IMR-90 (cell line): ENCODE results near the gene PISD. TPM values are rescaled to one million over a fixed set of nuclear protein-coding genes. Genes with fewer than 3 reads are reported as not detected.

Experiments used
- ATAC-seq: fragments of 200-7000 bp; cut with Tn5 transposase; 2 replicates; pipeline ENCODE4 v1.9.1; 2020; ENCODE audit warnings: low read depth, mild to moderate bottlenecking, moderate library complexity
- BruUV-seq: library from RNA; stranded (reverse); fragments of 400-500 nt; replicated peaks from 2 replicates; lab custom pipeline; 2021; lab: Mats Ljungman, UMichigan
- CTCF ChIA-PET: fragments of 300-600 bp; formaldehyde crosslinking; extraction: SDS; loops from one replicate; lab custom pipeline; 2021; ENCODE audit warnings: antibody characterized with exemption; lab: Yijun Ruan, JAX
- POLR2A ChIA-PET: fragments of 300-600 bp; sonication (Branson Sonifier 250); formaldehyde crosslinking; loops from one replicate; lab custom pipeline; 2022; ENCODE audit warnings: antibody characterized with exemption; ENCODE audit not compliant: unreplicated experiment; lab: Charles Lee
- DNase-seq: peaks from one replicate; pipeline ENCODE4 v3.0.0; 2013
- H2AFZ ChIP-seq: replicated peaks from 2 replicates; pipeline ENCODE3; 2013; ENCODE audit warnings: low read length, mild to moderate bottlenecking; ENCODE audit not compliant: poor library complexity
- H2AK5ac ChIP-seq: 2 replicates; pipeline ENCODE4 v1.6.1; 2013; ENCODE audit warnings: low read depth, low read length, inconsistent platforms
- H2AK9ac ChIP-seq: replicated peaks from 2 replicates; pipeline ENCODE3; 2013; ENCODE audit warnings: mild to moderate bottlenecking, low read depth, low read length, moderate library complexity; ENCODE audit not compliant: poor library complexity
- H2BK120ac ChIP-seq: 2 replicates; pipeline ENCODE4 v1.6.1; 2013; ENCODE audit warnings: low read depth, low read length, inconsistent platforms
- H2BK15ac ChIP-seq: 3 replicates; pipeline ENCODE4 v1.6.1; 2013; ENCODE audit warnings: low read depth, low read length, inconsistent platforms
- H2BK20ac ChIP-seq: 2 replicates; pipeline ENCODE4 v1.6.1; 2013; ENCODE audit warnings: low read depth, mild to moderate bottlenecking, inconsistent platforms, low read length, moderate library complexity
- H2BK5ac ChIP-seq: 2 replicates; pipeline ENCODE4 v1.6.1; 2013; ENCODE audit warnings: mild to moderate bottlenecking, low read depth, low read length, inconsistent platforms; ENCODE audit not compliant: poor library complexity, severe bottlenecking
- H3K14ac ChIP-seq: replicated peaks from 2 replicates; pipeline ENCODE4 v1.6.1; 2013; ENCODE audit warnings: low read depth, low read length, inconsistent platforms
- H3K18ac ChIP-seq: 2 replicates; pipeline ENCODE4 v1.6.1; 2013; ENCODE audit warnings: low read depth, low read length, control low read depth
- H3K23ac ChIP-seq: 2 replicates; pipeline ENCODE4 v1.6.1; 2013; ENCODE audit warnings: low read depth, low read length, inconsistent platforms
- H3K27ac ChIP-seq: 2 replicates; pipeline ENCODE4 v1.5.1; 2013; ENCODE audit warnings: mild to moderate bottlenecking, control low read depth, low read length; ENCODE audit not compliant: insufficient read depth
- H3K27me3 ChIP-seq: 2 replicates; pipeline ENCODE4 v1.6.1; 2013; ENCODE audit warnings: low read length; ENCODE audit not compliant: control insufficient read depth, insufficient read depth
- H3K36me3 ChIP-seq: 2 replicates; pipeline ENCODE4 v1.6.1; 2013; ENCODE audit warnings: low read length, mixed read lengths; ENCODE audit not compliant: control insufficient read depth, insufficient read depth
- H3K4ac ChIP-seq: 2 replicates; pipeline ENCODE4 v1.6.1; 2013; ENCODE audit warnings: low read depth, low read length, inconsistent platforms
- H3K4me1 ChIP-seq: 2 replicates; pipeline ENCODE4 v1.6.1; 2013; ENCODE audit warnings: low read length, mixed read lengths; ENCODE audit not compliant: control insufficient read depth, insufficient read depth
- H3K4me2 ChIP-seq: 2 replicates; pipeline ENCODE4 v1.6.1; 2013; ENCODE audit warnings: low read depth, mild to moderate bottlenecking, control low read depth, low read length, moderate library complexity
- H3K4me3 ChIP-seq: 2 replicates; pipeline ENCODE4 v1.5.1; 2013; ENCODE audit warnings: low read depth, mild to moderate bottlenecking, control low read depth, low read length, moderate library complexity; ENCODE audit not compliant: insufficient read depth
- H3K56ac ChIP-seq: 2 replicates; pipeline ENCODE4 v1.6.1; 2013; ENCODE audit warnings: low read length, inconsistent platforms; ENCODE audit not compliant: insufficient read depth; ENCODE audit errors: extremely low read depth
- H3K79me1 ChIP-seq, 2 experiments: 2 replicates each; pipeline ENCODE4 v1.6.1; 2013; ENCODE audit warnings: low read length in 2 of 2, inconsistent platforms in 1 of 2, low read depth in 1 of 2
- H3K9ac ChIP-seq: 2 replicates; pipeline ENCODE4 v1.6.1; 2013; ENCODE audit warnings: low read depth, low read length, control low read depth
- H3K9me1 ChIP-seq: 2 replicates; pipeline ENCODE4 v1.6.1; 2013; ENCODE audit warnings: low read length, inconsistent platforms; ENCODE audit not compliant: insufficient read depth
- H3K9me3 ChIP-seq: 2 replicates; pipeline ENCODE4 v1.6.1; 2013; ENCODE audit warnings: low read length; ENCODE audit not compliant: control insufficient read depth, insufficient read depth
- H4K20me1 ChIP-seq: 2 replicates; pipeline ENCODE4 v1.6.1; 2013; ENCODE audit warnings: low read length, inconsistent platforms; ENCODE audit not compliant: insufficient read depth
- H4K5ac ChIP-seq: 2 replicates; pipeline ENCODE4 v1.6.1; 2013; ENCODE audit warnings: mild to moderate bottlenecking, low read depth, low read length, control low read depth
- H4K8ac ChIP-seq, 2 experiments: 2 replicates each; pipeline ENCODE4 v1.6.1; 2013; ENCODE audit warnings: low read depth in 2 of 2, low read length in 2 of 2, control low read depth in 1 of 2, inconsistent platforms in 1 of 2
- H4K91ac ChIP-seq: 2 replicates; pipeline ENCODE4 v1.6.1; 2013; ENCODE audit warnings: low read depth, low read length, inconsistent platforms; ENCODE audit not compliant: insufficient read depth
- CEBPB ChIP-seq: IDR thresholded peaks from 2 replicates; pipeline ENCODE4 v1.6.1; 2012; ENCODE audit warnings: low read depth, low read length, improper control_type of control experiment
- CHD1 ChIP-seq: IDR thresholded peaks from 2 replicates; pipeline ENCODE4 v1.6.1; 2012; ENCODE audit warnings: low read depth, low read length, improper control_type of control experiment
- FOS ChIP-seq: fragments of 150-350 bp; IDR thresholded peaks from 2 replicates; pipeline ENCODE4 v1.6.1; 2016; ENCODE audit warnings: low read depth, low read length
- MAFK ChIP-seq: IDR thresholded peaks from 2 replicates; pipeline ENCODE4 v1.6.1; 2012; ENCODE audit warnings: low read depth, low read length, improper control_type of control experiment
- MAZ ChIP-seq: IDR thresholded peaks from 2 replicates; pipeline ENCODE4 v1.6.1; 2012; ENCODE audit warnings: low read depth, mild to moderate bottlenecking, low read length, improper control_type of control experiment, moderate library complexity, borderline replicate concordance
- MXI1 ChIP-seq: IDR thresholded peaks from 2 replicates; pipeline ENCODE4 v1.6.1; 2012; ENCODE audit warnings: low read depth, mild to moderate bottlenecking, low read length, moderate library complexity, borderline replicate concordance
- NFE2L2 ChIP-seq: fragments of 150-350 bp; IDR thresholded peaks from 2 replicates; pipeline ENCODE4 v1.6.1; 2016; ENCODE audit warnings: low read depth, mild to moderate bottlenecking, low read length
- POLR2A ChIP-seq: IDR thresholded peaks from 2 replicates; pipeline ENCODE4 v1.6.1; 2012; ENCODE audit warnings: mild to moderate bottlenecking, low read depth, low read length
- RCOR1 ChIP-seq: IDR thresholded peaks from 2 replicates; pipeline ENCODE4 v1.6.1; 2012; ENCODE audit warnings: mild to moderate bottlenecking, low read length, improper control_type of control experiment; ENCODE audit not compliant: insufficient replicate concordance
- RFX5 ChIP-seq: IDR thresholded peaks from 2 replicates; pipeline ENCODE4 v1.8.0; 2012; ENCODE audit warnings: low read depth, mild to moderate bottlenecking, low read length, moderate library complexity
- SMC3 ChIP-seq: fragments of 150-350 bp; IDR thresholded peaks from 2 replicates; pipeline ENCODE4 v1.6.1; 2016; ENCODE audit warnings: low read depth, mild to moderate bottlenecking, antibody characterized with exemption, low read length, moderate library complexity
- WGBS, 2 experiments: methylation state at CpG; one replicate each; pipeline versions ENCODE4 v1.1.5 to v1.1.7; 2013; ENCODE audit warnings: missing lambda C conversion rate in 2 of 2; ENCODE audit not compliant: insufficient read length in 1 of 2; ENCODE audit errors: extremely low coverage in 2 of 2; 5-methylcytosine and 5-hydroxymethylcytosine counted together
- dilution Hi-C: fragments of 300-500 bp; cut with HindIII; formaldehyde crosslinking; loops from one replicate; pipeline ENCODE4 v1.14.3; 2018; ENCODE audit warnings: low sequenced_read_pairs; ENCODE audit not compliant: unreplicated experiment
- in situ Hi-C: fragments of 300-500 bp; cut with MboI; formaldehyde crosslinking; loops from 3 replicates; pipeline ENCODE4 v1.14.3; 2019; ENCODE audit warnings: low sequenced_read_pairs, inconsistent platforms, mixed read lengths
- intact Hi-C: fragments of 100-400 bp; cut with micrococcal nuclease; formaldehyde crosslinking; loops from 2 replicates; pipeline ENCODE4 v1.10.0; 2022
- polyA plus RNA-seq, 3 experiments: library from polyadenylated mRNA; depleted of rRNA; stranded (reverse); fragments of >200 nt; gene quantifications; 2 replicates each; pipeline ENCODE4 v1.2.3, GENCODE V29; 2012; ENCODE audit warnings: low replicate concordance in 1 of 3
- total RNA-seq: library from RNA; depleted of rRNA; stranded (reverse); fragments of >200 nt; gene quantifications from 2 replicates; pipeline ENCODE4 v1.2.3, GENCODE V29; 2012
- TF ChIP-seq, protein P1 (sequence below): conservative IDR thresholded peaks from 2 replicates; pipeline ENCODE4 v1.5.1; 2012; ENCODE audit warnings: mild to moderate bottlenecking, low read depth, low read length, improper control_type of control experiment
- TF ChIP-seq, protein P2 (sequence below): fragments of 150-350 bp; IDR thresholded peaks from 2 replicates; pipeline ENCODE4 v1.6.1; 2017; ENCODE audit warnings: mild to moderate bottlenecking, antibody characterized with exemption, low read length, low read depth
- TF ChIP-seq, protein P3 (sequence below): fragments of 150-350 bp; IDR thresholded peaks from 2 replicates; pipeline ENCODE4 v1.6.1; 2016; ENCODE audit warnings: low read depth, mild to moderate bottlenecking, low read length, moderate library complexity, borderline replicate concordance

Gene PISD
- total and polyA plus RNA-seq, 2 of the 4 experiments (the other 2 are of a cell fraction), result 34.1 to 48.8 TPM

DNA sequence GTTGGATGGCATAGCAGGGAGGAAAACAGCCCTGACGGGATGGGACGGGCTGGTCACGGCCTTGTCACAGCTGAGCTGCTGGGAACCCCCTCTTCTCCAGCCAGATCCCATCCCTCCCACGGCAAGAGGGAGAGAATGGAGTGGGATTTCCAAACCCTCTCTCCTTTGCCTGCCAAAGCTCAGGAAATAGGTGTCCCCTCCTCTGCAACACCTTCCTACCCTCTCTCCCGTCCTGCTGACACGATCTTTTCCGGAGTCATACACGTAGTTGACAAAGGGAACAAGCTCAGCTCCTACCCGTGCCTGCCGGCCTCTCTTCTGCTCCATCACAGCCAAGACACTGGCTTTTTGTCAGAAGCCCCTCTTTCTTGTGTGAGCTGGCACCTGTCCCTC lies 48.1 kb downstream of the PISD start:
- Histone ChIP-seq H2BK120ac (no peak overlapping the region), H2AFZ (no peak overlapping the region), H3K36me3 (peaks cover 16% of the 10 kb centered on the region), H3K4me1 (peaks cover 10% of the 10 kb centered on the region), H3K9ac (no peak overlapping the region), H4K8ac (no peak overlapping the region), H2AK5ac (no peak overlapping the region), H3K14ac (no peak overlapping the region), H3K4me2 (no peak overlapping the region), H3K9me1 (peaks cover 3% of the 10 kb centered on the region; the same call in 1 of the 2 replicates), H3K4me3 (no peak overlapping the region), H3K27ac (no peak overlapping the region), H2BK15ac (no peak overlapping the region), H3K79me1 (no peaks in the 10 kb centered on the region), H3K23ac (no peak overlapping the region), H3K4ac (no peak overlapping the region), H2AK9ac (no peak overlapping the region), H2BK5ac (no peak overlapping the region), H2BK20ac (no peak overlapping the region), H3K56ac (no peak overlapping the region), H3K18ac (no peak overlapping the region), H4K91ac (no peak overlapping the region), H4K20me1 (peaks cover 6% of the 10 kb centered on the region; the same call in 1 of the 2 replicates), H3K9me3 (no peaks in the 10 kb centered on the region), H3K27me3 (no peaks in the 10 kb centered on the region), H4K5ac (no peak overlapping the region)
- ChIA-PET CTCF (interaction anchor here (0.6 kb wide), 1 partner anchor 67 kb away, joined by 4 read pairs; no protein-coding TSS in a partner anchor), POLR2A (no interaction called here)
- dilution Hi-C loops, result no loop called here
- DNase-seq (no peak), ATAC-seq (no peak)
- no TSS peak for BruUV-seq
- intact Hi-C loops, result no loop called here
- WGBS, 2 experiments, result 72% methylated on average over 2 of the region's 10 CpGs; no CpG with 5 or more reads in 1 of the 2 experiments
- TF ChIP-seq MAZ, result no peak
- TF ChIP-seq NFE2L2, result no peak
- TF ChIP-seq FOS, result no peak
- no peak for TF ChIP-seq MAFK
- no peak for TF ChIP-seq SMC3
- TF ChIP-seq, protein P1, sequence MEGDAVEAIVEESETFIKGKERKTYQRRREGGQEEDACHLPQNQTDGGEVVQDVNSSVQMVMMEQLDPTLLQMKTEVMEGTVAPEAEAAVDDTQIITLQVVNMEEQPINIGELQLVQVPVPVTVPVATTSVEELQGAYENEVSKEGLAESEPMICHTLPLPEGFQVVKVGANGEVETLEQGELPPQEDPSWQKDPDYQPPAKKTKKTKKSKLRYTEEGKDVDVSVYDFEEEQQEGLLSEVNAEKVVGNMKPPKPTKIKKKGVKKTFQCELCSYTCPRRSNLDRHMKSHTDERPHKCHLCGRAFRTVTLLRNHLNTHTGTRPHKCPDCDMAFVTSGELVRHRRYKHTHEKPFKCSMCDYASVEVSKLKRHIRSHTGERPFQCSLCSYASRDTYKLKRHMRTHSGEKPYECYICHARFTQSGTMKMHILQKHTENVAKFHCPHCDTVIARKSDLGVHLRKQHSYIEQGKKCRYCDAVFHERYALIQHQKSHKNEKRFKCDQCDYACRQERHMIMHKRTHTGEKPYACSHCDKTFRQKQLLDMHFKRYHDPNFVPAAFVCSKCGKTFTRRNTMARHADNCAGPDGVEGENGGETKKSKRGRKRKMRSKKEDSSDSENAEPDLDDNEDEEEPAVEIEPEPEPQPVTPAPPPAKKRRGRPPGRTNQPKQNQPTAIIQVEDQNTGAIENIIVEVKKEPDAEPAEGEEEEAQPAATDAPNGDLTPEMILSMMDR, result no peak
- TF ChIP-seq RFX5, result no peak
- TF ChIP-seq, protein P2, sequence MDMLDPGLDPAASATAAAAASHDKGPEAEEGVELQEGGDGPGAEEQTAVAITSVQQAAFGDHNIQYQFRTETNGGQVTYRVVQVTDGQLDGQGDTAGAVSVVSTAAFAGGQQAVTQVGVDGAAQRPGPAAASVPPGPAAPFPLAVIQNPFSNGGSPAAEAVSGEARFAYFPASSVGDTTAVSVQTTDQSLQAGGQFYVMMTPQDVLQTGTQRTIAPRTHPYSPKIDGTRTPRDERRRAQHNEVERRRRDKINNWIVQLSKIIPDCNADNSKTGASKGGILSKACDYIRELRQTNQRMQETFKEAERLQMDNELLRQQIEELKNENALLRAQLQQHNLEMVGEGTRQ, result no peak
- TF ChIP-seq, protein P3, sequence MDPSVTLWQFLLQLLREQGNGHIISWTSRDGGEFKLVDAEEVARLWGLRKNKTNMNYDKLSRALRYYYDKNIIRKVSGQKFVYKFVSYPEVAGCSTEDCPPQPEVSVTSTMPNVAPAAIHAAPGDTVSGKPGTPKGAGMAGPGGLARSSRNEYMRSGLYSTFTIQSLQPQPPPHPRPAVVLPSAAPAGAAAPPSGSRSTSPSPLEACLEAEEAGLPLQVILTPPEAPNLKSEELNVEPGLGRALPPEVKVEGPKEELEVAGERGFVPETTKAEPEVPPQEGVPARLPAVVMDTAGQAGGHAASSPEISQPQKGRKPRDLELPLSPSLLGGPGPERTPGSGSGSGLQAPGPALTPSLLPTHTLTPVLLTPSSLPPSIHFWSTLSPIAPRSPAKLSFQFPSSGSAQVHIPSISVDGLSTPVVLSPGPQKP, result no peak
- TF ChIP-seq CHD1, result no peak
- no peak for TF ChIP-seq RCOR1
- TF ChIP-seq CEBPB, result no peak
- no peak for TF ChIP-seq POLR2A
- no peak for TF ChIP-seq MXI1
- in situ Hi-C loops, result no loop called here
